ENCODE measurements around the gene CD248.
"Not testable (repeated sequence)": the region's sequence is repeated elsewhere in the genome, so short reads cannot be mapped to it uniquely, and the experiment has no call there.

Gene CD248

GRCh38 chr11:66277471-66278362, 39.1 kb downstream of the CD248 start, which contains the start of gene CNIH2:
CNIH2 (plus strand) TSS chr11:66278175; CDS start chr11:66278457, 282 bp downstream.
- H3K36me3 ChIP-seq (ENCODE audit: insufficient read depth, low read length) = peaks cover 11% of the 10 kb centered on the region; the same call in 1 of the 2 replicates
- H3K9ac ChIP-seq (ENCODE audit: low read depth, low read length) = peak within 1 kb of the TSS; percentile 51
- H3K9me3 ChIP-seq (ENCODE audit: control insufficient read depth, insufficient read depth, low read length) = no peaks in the 10 kb centered on the region
- peaks cover 7% of the 10 kb centered on the region; the same call in 1 of the 2 replicates for H3K4me1 ChIP-seq (ENCODE audit: insufficient read depth, low read length)

GRCh38 chr11:66277064-66277463, 39.8 kb downstream of the CD248 start:
- H3K9ac ChIP-seq (ENCODE audit: low read depth, low read length); H3K4me1 ChIP-seq (ENCODE audit: insufficient read depth, low read length); H3K9me3 ChIP-seq (ENCODE audit: control insufficient read depth, insufficient read depth, low read length): not testable (repeated sequence)
- H3K36me3 ChIP-seq (ENCODE audit: insufficient read depth, low read length) = peaks cover 17% of the 10 kb centered on the region; the same call in 1 of the 2 replicates

GRCh38 chr11:66276619-66277018, 40.2 kb downstream of the CD248 start:
- not testable (repeated sequence) for H3K4me1 ChIP-seq (ENCODE audit: insufficient read depth, low read length); H3K9me3 ChIP-seq (ENCODE audit: control insufficient read depth, insufficient read depth, low read length); H3K9ac ChIP-seq (ENCODE audit: low read depth, low read length)
- peaks cover 17% of the 10 kb centered on the region; the same call in 1 of the 2 replicates for H3K36me3 ChIP-seq (ENCODE audit: insufficient read depth, low read length)

DNA sequence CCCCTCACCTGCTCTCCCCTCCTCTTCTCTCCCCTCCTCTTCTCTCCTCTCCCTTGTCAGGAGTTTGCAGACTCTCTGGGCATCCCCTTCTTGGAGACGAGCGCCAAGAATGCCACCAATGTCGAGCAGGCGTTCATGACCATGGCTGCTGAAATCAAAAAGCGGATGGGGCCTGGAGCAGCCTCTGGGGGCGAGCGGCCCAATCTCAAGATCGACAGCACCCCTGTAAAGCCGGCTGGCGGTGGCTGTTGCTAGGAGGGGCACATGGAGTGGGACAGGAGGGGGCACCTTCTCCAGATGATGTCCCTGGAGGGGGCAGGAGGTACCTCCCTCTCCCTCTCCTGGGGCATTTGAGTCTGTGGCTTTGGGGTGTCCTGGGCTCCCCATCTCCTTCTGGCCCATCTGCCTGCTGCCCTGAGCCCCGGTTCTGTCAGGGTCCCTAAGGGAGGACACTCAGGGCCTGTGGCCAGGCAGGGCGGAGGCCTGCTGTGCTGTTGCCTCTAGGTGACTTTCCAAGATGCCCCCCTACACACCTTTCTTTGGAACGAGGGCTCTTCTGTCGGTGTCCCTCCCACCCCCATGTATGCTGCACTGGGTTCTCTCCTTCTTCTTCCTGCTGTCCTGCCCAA, 40.7 kb downstream of the CD248 start:
- Histone ChIP-seq H3K9me3 (ENCODE audit: control insufficient read depth, insufficient read depth, low read length) (no peaks in the 10 kb centered on the region), H3K4me1 (ENCODE audit: insufficient read depth, low read length) (peaks cover 3% of the 10 kb centered on the region; the same call in 1 of the 2 replicates), H3K36me3 (ENCODE audit: insufficient read depth, low read length) (peaks cover 17% of the 10 kb centered on the region; the same call in 1 of the 2 replicates), H3K9ac (ENCODE audit: low read depth, low read length) (no peak overlapping the region)

DNA sequence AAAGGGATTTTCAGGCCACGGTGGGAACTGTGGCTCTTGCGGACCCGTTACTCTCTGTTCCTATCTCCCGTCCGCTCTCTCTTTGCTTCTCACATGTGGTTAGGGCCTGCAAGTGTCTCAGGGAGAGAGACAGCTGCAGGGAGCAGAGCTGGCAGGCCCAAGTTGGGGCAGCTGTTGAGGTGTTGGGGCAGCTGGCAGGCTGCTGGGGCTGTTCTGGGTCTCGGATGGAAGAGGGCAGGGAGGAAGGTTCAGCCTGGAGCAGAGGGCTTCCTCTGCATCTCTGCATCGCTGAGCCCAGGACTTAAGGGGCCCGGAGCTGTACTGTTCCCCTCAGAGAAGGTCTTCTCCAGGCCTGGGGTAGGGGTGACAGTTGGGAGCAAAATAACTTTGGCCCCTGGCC, 41.4 kb downstream of the CD248 start:
- H3K9me3 ChIP-seq (ENCODE audit: control insufficient read depth, insufficient read depth, low read length) = no peaks in the 10 kb centered on the region
- peaks cover 17% of the 10 kb centered on the region; the same call in 1 of the 2 replicates for H3K36me3 ChIP-seq (ENCODE audit: insufficient read depth, low read length)
- no peak overlapping the region for H3K9ac ChIP-seq (ENCODE audit: low read depth, low read length)
- peaks cover 2% of the 10 kb centered on the region; the same call in 1 of the 2 replicates for H3K4me1 ChIP-seq (ENCODE audit: insufficient read depth, low read length)

- no peak overlapping the region for H3K9ac ChIP-seq (ENCODE audit: low read depth, low read length)
- H3K36me3 ChIP-seq (ENCODE audit: insufficient read depth, low read length) = peaks cover 17% of the 10 kb centered on the region; the same call in 1 of the 2 replicates
- peaks cover 2% of the 10 kb centered on the region; the same call in 1 of the 2 replicates for H3K4me1 ChIP-seq (ENCODE audit: insufficient read depth, low read length)
- H3K9me3 ChIP-seq (ENCODE audit: control insufficient read depth, insufficient read depth, low read length) = no peaks in the 10 kb centered on the region
Measured at GRCh38 chr11:66274219-66274618, 42.6 kb downstream of the CD248 start.

DNA sequence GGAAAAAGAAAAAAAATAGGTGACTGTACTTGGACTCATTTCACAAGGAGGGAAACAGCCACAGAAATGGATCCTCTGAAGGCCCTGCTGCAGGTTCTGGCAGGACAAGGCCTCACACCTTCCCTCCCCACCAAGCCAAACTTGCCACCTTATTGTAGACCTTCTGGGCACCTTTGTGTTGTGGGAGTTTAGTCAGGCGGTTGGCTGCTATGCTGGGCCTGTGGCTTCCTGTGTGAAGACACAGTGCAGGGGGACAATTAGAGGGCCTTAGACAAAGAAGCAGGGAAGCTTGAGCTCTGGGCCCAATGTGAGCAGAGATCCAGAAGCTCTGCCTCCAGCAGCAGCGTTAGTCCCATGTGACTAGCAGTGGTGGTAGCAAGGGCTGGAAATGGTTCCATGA, 44.2 kb downstream of the CD248 start:
- peaks cover 17% of the 10 kb centered on the region; the same call in 1 of the 2 replicates for H3K36me3 ChIP-seq (ENCODE audit: insufficient read depth, low read length)
- H3K9ac ChIP-seq (ENCODE audit: low read depth, low read length) = no peak overlapping the region

DNA sequence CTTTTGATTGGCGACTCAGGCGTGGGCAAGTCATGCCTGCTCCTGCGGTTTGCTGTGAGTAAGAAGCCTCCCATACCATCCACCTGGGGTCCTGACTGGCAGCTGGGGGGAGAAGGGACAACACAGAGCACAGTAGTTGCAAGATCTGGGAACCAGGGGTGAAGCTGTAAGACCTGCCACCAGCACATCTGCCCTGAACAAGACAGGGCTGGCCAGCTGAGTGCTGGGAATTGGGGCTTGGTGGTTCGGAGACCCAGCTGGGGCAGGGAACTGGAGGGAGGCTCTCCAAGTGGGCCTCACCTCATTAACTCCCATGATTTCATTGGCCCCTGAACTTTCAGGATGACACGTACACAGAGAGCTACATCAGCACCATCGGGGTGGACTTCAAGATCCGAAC, 45.0 kb downstream of the CD248 start:
- Histone ChIP-seq H3K9ac (ENCODE audit: low read depth, low read length) (no peak overlapping the region), H3K36me3 (ENCODE audit: insufficient read depth, low read length) (peaks cover 17% of the 10 kb centered on the region; the same call in 1 of the 2 replicates), H3K9me3 (ENCODE audit: control insufficient read depth, insufficient read depth, low read length) (no peaks in the 10 kb centered on the region), H3K4me1 (ENCODE audit: insufficient read depth, low read length) (no peaks in the 10 kb centered on the region)

More for the DNA sequence above, 44.2 kb downstream of the CD248 start:
- no peaks in the 10 kb centered on the region for H3K9me3 ChIP-seq (ENCODE audit: control insufficient read depth, insufficient read depth, low read length)
- no peaks in the 10 kb centered on the region; the same call in 1 of the 2 replicates for H3K4me1 ChIP-seq (ENCODE audit: insufficient read depth, low read length)

DNA sequence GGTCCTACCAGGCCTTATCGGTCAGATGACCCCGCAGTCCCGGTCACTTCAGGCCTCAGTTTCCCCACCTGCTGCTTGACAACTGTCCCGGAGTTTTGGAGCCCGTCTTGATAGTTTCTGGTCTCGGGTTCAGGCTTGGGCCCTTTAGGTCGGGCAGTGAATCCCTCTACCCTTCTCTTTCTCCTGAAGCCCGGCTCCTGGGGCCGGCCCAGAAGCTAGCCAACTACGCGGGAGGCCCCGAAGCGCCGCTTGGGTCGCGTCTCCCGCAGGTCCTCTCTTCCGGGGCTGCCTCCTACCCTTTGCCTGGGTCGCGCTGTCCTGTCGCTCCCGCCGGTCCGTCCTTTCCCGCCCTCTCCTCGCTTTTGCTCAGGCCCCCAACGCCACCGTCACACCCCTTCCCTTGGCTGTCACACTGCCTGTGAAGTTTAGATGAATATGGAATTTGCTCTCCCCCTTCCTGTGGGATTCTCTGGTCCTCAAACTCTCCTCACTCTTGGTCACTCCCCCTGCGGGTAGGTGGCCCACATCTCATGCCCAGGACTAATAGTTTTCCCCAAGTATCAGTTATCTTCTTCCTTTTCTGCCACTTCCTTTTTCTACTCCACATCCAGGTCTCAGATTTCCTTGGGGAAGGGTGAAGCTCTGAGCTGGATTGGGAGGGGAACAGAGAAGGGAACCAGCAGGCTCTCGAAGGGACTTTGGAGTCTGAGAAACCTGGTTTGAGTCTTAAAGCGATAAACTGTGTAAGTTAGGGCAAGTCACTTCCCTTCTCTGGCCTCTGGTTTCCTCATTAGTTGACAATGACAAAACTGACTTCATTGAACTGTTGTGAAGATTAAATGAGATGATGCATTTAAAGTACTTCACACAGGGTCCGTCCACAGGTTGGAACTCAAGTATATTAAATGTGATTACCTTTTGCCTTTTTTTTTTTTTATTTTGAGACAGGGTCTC, 47.6 kb downstream of the CD248 start:
- Histone ChIP-seq H3K9me3 (ENCODE audit: control insufficient read depth, insufficient read depth, low read length) (no peaks in the 10 kb centered on the region), H3K9ac (ENCODE audit: low read depth, low read length) (peak overlapping the region; percentile 82), H3K4me1 (ENCODE audit: insufficient read depth, low read length) (no peaks in the 10 kb centered on the region), H3K36me3 (ENCODE audit: insufficient read depth, low read length) (peaks cover 11% of the 10 kb centered on the region; the same call in 1 of the 2 replicates)

DNA sequence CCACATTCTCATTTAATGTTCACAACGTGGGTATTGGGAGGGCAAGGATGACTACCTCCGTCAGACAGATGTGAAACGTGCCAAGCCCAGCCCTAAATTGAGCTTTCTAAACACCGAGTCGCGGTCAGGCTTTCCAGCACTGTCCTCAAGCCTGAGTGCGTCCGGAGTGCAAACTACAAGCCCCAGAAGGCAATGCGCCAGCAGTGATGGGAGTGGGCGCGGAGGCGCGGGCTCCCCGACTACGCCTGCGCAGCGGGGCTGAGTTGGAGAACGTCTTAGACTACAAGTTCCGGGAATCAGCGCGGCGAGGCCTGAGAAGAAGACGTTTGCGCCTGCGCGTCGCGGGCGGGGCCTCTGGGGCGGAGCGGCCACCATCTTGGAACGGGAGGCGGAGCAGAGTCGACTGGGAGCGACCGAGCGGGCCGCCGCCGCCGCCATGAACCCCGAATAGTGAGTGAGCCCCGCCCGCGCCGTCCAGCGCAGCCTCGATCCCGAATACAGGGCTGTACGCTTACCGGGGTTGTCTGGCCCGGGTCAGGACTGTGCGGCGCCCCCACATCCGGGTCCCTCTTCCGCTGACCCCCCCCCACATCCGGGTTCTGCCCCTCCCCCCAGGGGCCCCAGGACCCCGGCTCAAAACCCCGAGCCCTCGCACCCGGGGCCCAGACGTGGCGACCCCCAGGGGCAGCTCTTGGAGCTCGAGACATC, 48.4 kb downstream of the CD248 start, which contains the start of gene RAB1B:
TSS of gene RAB1B (plus strand) at position 396 of the 708 bp plus-strand sequence. CDS start at position 437, 41 bp downstream.
- Histone ChIP-seq H3K9me3 (ENCODE audit: control insufficient read depth, insufficient read depth, low read length) (no peaks in the 10 kb centered on the region), H3K36me3 (ENCODE audit: insufficient read depth, low read length) (peaks cover 10% of the 10 kb centered on the region; the same call in 1 of the 2 replicates), H3K9ac (ENCODE audit: low read depth, low read length) (peak within 1 kb of the TSS; percentile 82), H3K4me1 (ENCODE audit: insufficient read depth, low read length) (no peaks in the 10 kb centered on the region)

GRCh38 chr11:66267379-66268243, 49.2 kb downstream of the CD248 start:
- H3K4me1 ChIP-seq (ENCODE audit: insufficient read depth, low read length) = no peaks in the 10 kb centered on the region
- peaks cover 4% of the 10 kb centered on the region; the same call in 1 of the 2 replicates for H3K36me3 ChIP-seq (ENCODE audit: insufficient read depth, low read length)
- peak overlapping the region; percentile 82 for H3K9ac ChIP-seq (ENCODE audit: low read depth, low read length)
- no peaks in the 10 kb centered on the region for H3K9me3 ChIP-seq (ENCODE audit: control insufficient read depth, insufficient read depth, low read length)

GRCh38 chr11:66267039-66267378, 49.8 kb downstream of the CD248 start:
- no peaks in the 10 kb centered on the region for H3K4me1 ChIP-seq (ENCODE audit: insufficient read depth, low read length)
- no peaks in the 10 kb centered on the region for H3K9me3 ChIP-seq (ENCODE audit: control insufficient read depth, insufficient read depth, low read length)
- H3K36me3 ChIP-seq (ENCODE audit: insufficient read depth, low read length) = no peaks in the 10 kb centered on the region
- peak overlapping the region; percentile 63 for H3K9ac ChIP-seq (ENCODE audit: low read depth, low read length)
